Activated CD8-positive, alpha-beta memory T cell treated with anti-CD3 and anti-CD28 coated beads, Interleukin-2, amount 50 U/mL, for 1 hour (primary cell): Measurements from ENCODE around the gene TSNAX.

Experiments
- DNase-seq: peaks from one replicate; pipeline ENCODE4 v3.0.0-alpha.2; 2020; ENCODE audit errors: extremely low read depth

The TSNAX gene

GRCh38 chr1:231601824-231602672 lies 73.6 kb downstream of the TSNAX start:
- DNase-seq, result no peak

GRCh38 chr1:231602673-231602984 lies 74.2 kb downstream of the TSNAX start:
- no peak for DNase-seq

GRCh38 chr1:231603598-231604275 lies 75.3 kb downstream of the TSNAX start:
- no peak for DNase-seq

DNA sequence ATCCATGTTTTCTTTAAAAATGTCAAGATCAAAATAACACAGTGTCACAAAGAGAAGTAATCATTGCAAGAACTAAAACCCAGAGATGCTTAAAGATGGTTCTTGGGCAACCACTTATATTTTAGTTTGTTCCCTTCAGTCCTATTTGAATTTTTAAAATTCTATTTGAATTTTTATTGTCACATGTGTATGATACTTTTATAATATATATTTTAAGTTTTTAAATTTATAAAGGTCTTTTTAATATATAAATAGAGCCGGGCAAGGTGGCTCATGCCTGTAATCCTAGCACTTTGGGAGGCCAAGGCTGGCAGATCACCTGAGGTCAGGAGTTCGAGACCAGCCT lies 75.8 kb downstream of the TSNAX start:
- no peak for DNase-seq

DNA sequence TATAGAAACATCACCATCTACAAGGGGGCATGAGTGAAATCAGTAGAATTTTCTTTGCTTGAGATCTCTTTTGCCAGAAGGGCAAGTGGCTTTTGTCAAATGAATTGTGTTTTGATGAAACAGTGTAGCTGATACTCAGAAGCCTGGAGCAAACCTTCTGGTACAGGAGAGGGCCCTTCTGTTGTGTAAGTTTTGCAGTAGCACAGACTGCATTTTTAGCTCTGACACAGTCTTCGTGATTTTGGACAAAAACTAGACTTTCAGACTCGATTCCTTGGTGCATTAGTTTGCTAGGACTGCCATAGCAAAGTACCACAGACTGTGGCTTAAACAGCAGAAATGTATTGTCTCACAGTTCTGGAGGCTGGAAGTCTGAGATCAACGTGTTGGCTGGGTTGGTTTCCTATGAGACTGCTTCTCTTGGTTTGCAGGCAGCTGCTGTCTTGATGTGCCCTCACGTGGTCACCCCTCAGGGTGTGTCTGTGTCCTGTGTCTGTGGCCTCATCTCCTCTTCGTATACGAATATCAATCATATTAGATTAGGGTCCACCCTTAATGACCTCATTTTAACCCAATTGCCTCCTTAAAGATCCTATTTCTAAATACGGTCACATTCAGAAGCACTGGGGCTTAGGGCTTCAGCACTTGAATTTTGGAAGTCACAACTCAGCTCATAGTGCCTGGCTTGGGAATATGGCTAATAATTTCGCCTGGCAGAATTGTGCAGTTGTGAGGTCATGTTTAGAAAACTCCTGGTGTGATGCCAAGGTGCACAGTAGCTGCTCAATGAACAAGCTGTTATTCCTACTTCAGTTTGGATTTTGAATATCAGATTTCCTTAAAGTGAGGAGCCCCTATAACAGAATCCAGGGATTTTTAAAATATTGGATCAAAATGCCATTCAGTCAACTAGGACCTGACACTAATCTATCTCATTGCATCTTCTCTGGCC lies 77.0 kb downstream of the TSNAX start:
- no peak for DNase-seq

DNA sequence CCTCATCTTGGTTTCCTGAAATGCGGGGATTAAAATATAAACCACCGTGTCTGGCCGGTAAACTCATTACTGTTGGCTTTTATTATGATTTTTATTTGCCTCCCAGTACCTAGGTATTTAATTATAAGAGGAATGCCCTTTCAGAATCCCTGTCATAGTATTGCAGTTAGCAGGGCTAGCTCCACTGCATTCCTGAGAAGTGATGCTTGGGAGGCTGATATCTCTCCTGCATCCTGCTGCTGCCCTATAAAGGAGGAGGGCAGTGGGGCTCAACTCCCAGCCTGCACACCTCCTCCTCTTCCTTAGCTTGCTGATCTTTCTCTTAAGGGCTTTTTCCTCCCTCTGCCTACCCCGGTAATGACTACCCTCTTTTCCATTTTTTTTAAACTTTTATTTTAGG lies 78.2 kb downstream of the TSNAX start:
- DNase-seq, result no peak

DNA sequence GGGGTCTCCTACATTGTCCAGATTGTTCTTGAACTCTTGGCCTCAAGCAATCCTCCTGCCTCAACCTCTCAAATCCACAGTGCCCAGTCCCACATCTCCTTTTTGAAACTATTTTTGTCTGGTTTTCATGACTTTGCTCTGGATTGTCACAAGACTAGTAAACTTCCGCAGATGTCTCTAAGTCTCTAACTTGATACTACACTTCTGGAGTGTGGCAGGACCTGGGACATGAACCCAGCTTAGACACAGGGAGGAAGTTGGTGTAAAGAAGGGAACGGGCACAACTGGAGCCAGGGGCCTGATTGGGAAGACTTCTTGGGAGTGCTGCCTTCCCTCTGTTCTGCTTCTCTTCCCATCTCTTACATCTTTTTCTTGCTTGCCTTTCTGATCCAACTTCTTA lies 81.9 kb downstream of the TSNAX start:
- no peak for DNase-seq

DNA sequence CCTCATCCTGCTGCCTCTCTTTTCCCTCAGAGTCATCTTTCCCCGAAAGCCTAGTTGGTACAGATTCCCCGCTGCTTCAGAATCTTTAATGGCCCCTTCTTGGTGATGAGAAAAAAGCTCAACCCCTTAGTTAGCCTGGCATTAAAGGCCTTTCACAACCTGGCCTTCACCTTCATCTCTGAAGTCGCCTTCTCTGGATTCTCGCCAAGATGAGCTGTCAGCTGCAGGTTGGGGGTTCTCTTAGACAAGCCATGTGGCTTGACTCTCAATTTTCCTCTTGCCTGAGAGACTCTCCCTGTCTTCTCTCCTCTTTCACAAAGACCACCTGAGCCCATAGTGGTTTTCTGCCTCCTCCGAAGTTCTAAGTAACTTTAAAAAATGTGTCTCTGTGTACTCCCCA lies 82.6 kb downstream of the TSNAX start:
- no peak for DNase-seq

GRCh38 chr1:231611851-231612250 lies 83.4 kb downstream of the TSNAX start:
- DNase-seq, result no peak

GRCh38 chr1:231612393-231613089 lies 84.1 kb downstream of the TSNAX start:
- DNase-seq, result no peak

GRCh38 chr1:231613419-231614349 lies 85.2 kb downstream of the TSNAX start:
- no peak for DNase-seq
